Measurements from ENCODE around the gene MRPS6.

DNA sequence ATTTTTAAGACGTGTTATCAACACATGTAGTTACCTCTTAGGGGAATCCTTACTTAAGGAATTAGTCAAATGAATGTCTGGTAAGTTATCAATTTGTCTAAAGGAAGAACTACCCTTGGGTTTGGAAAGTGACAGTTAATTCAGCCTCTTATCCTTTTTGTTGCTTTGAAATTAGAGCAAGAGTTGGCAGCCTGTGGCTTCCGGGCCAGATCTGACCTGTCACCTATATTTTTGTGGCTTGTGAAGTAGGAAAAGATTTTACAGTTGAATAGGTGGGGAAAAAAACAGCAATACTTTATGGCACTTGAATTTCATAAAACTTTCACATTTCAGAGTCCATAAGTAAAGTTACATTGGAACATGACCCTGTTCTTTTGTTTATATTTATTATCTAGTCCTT, 5.5 kb downstream of the MRPS6 start:
- TF ChIP-seq, protein P1, sequence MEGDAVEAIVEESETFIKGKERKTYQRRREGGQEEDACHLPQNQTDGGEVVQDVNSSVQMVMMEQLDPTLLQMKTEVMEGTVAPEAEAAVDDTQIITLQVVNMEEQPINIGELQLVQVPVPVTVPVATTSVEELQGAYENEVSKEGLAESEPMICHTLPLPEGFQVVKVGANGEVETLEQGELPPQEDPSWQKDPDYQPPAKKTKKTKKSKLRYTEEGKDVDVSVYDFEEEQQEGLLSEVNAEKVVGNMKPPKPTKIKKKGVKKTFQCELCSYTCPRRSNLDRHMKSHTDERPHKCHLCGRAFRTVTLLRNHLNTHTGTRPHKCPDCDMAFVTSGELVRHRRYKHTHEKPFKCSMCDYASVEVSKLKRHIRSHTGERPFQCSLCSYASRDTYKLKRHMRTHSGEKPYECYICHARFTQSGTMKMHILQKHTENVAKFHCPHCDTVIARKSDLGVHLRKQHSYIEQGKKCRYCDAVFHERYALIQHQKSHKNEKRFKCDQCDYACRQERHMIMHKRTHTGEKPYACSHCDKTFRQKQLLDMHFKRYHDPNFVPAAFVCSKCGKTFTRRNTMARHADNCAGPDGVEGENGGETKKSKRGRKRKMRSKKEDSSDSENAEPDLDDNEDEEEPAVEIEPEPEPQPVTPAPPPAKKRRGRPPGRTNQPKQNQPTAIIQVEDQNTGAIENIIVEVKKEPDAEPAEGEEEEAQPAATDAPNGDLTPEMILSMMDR (IDR thresholded peaks at IDR 0.05; ENCODE audit: borderline replicate concordance, extremely low read depth, low read length, poor library complexity, severe bottlenecking), result no peak
- TF ChIP-seq EZH2 (IDR thresholded peaks at IDR 0.05; ENCODE audit: borderline replicate concordance, low read depth, low read length, severe bottlenecking), result no peak
